IMR-90 (cell line): ENCODE results near the gene GRSF1. TPM values are rescaled to one million over a fixed set of nuclear protein-coding genes. Genes with fewer than 3 reads are reported as not detected.

Experiments used
- ATAC-seq: fragments of 200-7000 bp; cut with Tn5 transposase; 2 replicates; pipeline ENCODE4 v1.9.1; 2020; ENCODE audit warnings: low read depth, mild to moderate bottlenecking, moderate library complexity
- BruUV-seq: library from RNA; stranded (reverse); fragments of 400-500 nt; replicated peaks from 2 replicates; lab custom pipeline; 2021; lab: Mats Ljungman, UMichigan
- CTCF ChIA-PET: fragments of 300-600 bp; formaldehyde crosslinking; extraction: SDS; loops from one replicate; lab custom pipeline; 2021; ENCODE audit warnings: antibody characterized with exemption; lab: Yijun Ruan, JAX
- POLR2A ChIA-PET: fragments of 300-600 bp; sonication (Branson Sonifier 250); formaldehyde crosslinking; loops from one replicate; lab custom pipeline; 2022; ENCODE audit warnings: antibody characterized with exemption; ENCODE audit not compliant: unreplicated experiment; lab: Charles Lee
- DNase-seq: peaks from one replicate; pipeline ENCODE4 v3.0.0; 2013
- H2AFZ ChIP-seq: replicated peaks from 2 replicates; pipeline ENCODE3; 2013; ENCODE audit warnings: low read length, mild to moderate bottlenecking; ENCODE audit not compliant: poor library complexity
- H2AK5ac ChIP-seq: 2 replicates; pipeline ENCODE4 v1.6.1; 2013; ENCODE audit warnings: low read depth, low read length, inconsistent platforms
- H2AK9ac ChIP-seq: replicated peaks from 2 replicates; pipeline ENCODE3; 2013; ENCODE audit warnings: mild to moderate bottlenecking, low read depth, low read length, moderate library complexity; ENCODE audit not compliant: poor library complexity
- H2BK120ac ChIP-seq: 2 replicates; pipeline ENCODE4 v1.6.1; 2013; ENCODE audit warnings: low read depth, low read length, inconsistent platforms
- H2BK15ac ChIP-seq: 3 replicates; pipeline ENCODE4 v1.6.1; 2013; ENCODE audit warnings: low read depth, low read length, inconsistent platforms
- H2BK20ac ChIP-seq: 2 replicates; pipeline ENCODE4 v1.6.1; 2013; ENCODE audit warnings: low read depth, mild to moderate bottlenecking, inconsistent platforms, low read length, moderate library complexity
- H2BK5ac ChIP-seq: 2 replicates; pipeline ENCODE4 v1.6.1; 2013; ENCODE audit warnings: mild to moderate bottlenecking, low read depth, low read length, inconsistent platforms; ENCODE audit not compliant: poor library complexity, severe bottlenecking
- H3K14ac ChIP-seq: replicated peaks from 2 replicates; pipeline ENCODE4 v1.6.1; 2013; ENCODE audit warnings: low read depth, low read length, inconsistent platforms
- H3K18ac ChIP-seq: 2 replicates; pipeline ENCODE4 v1.6.1; 2013; ENCODE audit warnings: low read depth, low read length, control low read depth
- H3K23ac ChIP-seq: 2 replicates; pipeline ENCODE4 v1.6.1; 2013; ENCODE audit warnings: low read depth, low read length, inconsistent platforms
- H3K27ac ChIP-seq: 2 replicates; pipeline ENCODE4 v1.5.1; 2013; ENCODE audit warnings: mild to moderate bottlenecking, control low read depth, low read length; ENCODE audit not compliant: insufficient read depth
- H3K27me3 ChIP-seq: 2 replicates; pipeline ENCODE4 v1.6.1; 2013; ENCODE audit warnings: low read length; ENCODE audit not compliant: control insufficient read depth, insufficient read depth
- H3K36me3 ChIP-seq: 2 replicates; pipeline ENCODE4 v1.6.1; 2013; ENCODE audit warnings: low read length, mixed read lengths; ENCODE audit not compliant: control insufficient read depth, insufficient read depth
- H3K4ac ChIP-seq: 2 replicates; pipeline ENCODE4 v1.6.1; 2013; ENCODE audit warnings: low read depth, low read length, inconsistent platforms
- H3K4me1 ChIP-seq: 2 replicates; pipeline ENCODE4 v1.6.1; 2013; ENCODE audit warnings: low read length, mixed read lengths; ENCODE audit not compliant: control insufficient read depth, insufficient read depth
- H3K4me2 ChIP-seq: 2 replicates; pipeline ENCODE4 v1.6.1; 2013; ENCODE audit warnings: low read depth, mild to moderate bottlenecking, control low read depth, low read length, moderate library complexity
- H3K4me3 ChIP-seq: 2 replicates; pipeline ENCODE4 v1.5.1; 2013; ENCODE audit warnings: low read depth, mild to moderate bottlenecking, control low read depth, low read length, moderate library complexity; ENCODE audit not compliant: insufficient read depth
- H3K56ac ChIP-seq: 2 replicates; pipeline ENCODE4 v1.6.1; 2013; ENCODE audit warnings: low read length, inconsistent platforms; ENCODE audit not compliant: insufficient read depth; ENCODE audit errors: extremely low read depth
- H3K79me1 ChIP-seq, 2 experiments: 2 replicates each; pipeline ENCODE4 v1.6.1; 2013; ENCODE audit warnings: low read length in 2 of 2, inconsistent platforms in 1 of 2, low read depth in 1 of 2
- H3K9ac ChIP-seq: 2 replicates; pipeline ENCODE4 v1.6.1; 2013; ENCODE audit warnings: low read depth, low read length, control low read depth
- H3K9me1 ChIP-seq: 2 replicates; pipeline ENCODE4 v1.6.1; 2013; ENCODE audit warnings: low read length, inconsistent platforms; ENCODE audit not compliant: insufficient read depth
- H3K9me3 ChIP-seq: 2 replicates; pipeline ENCODE4 v1.6.1; 2013; ENCODE audit warnings: low read length; ENCODE audit not compliant: control insufficient read depth, insufficient read depth
- H4K20me1 ChIP-seq: 2 replicates; pipeline ENCODE4 v1.6.1; 2013; ENCODE audit warnings: low read length, inconsistent platforms; ENCODE audit not compliant: insufficient read depth
- H4K5ac ChIP-seq: 2 replicates; pipeline ENCODE4 v1.6.1; 2013; ENCODE audit warnings: mild to moderate bottlenecking, low read depth, low read length, control low read depth
- H4K8ac ChIP-seq, 2 experiments: 2 replicates each; pipeline ENCODE4 v1.6.1; 2013; ENCODE audit warnings: low read depth in 2 of 2, low read length in 2 of 2, control low read depth in 1 of 2, inconsistent platforms in 1 of 2
- H4K91ac ChIP-seq: 2 replicates; pipeline ENCODE4 v1.6.1; 2013; ENCODE audit warnings: low read depth, low read length, inconsistent platforms; ENCODE audit not compliant: insufficient read depth
- CHD1 ChIP-seq: IDR thresholded peaks from 2 replicates; pipeline ENCODE4 v1.6.1; 2012; ENCODE audit warnings: low read depth, low read length, improper control_type of control experiment
- CTCF ChIP-seq: conservative IDR thresholded peaks from 2 replicates; pipeline ENCODE4 v1.5.1; 2012; ENCODE audit warnings: mild to moderate bottlenecking, low read depth, low read length, improper control_type of control experiment
- FOS ChIP-seq: fragments of 150-350 bp; IDR thresholded peaks from 2 replicates; pipeline ENCODE4 v1.6.1; 2016; ENCODE audit warnings: low read depth, low read length
- MAFK ChIP-seq: IDR thresholded peaks from 2 replicates; pipeline ENCODE4 v1.6.1; 2012; ENCODE audit warnings: low read depth, low read length, improper control_type of control experiment
- MAZ ChIP-seq: IDR thresholded peaks from 2 replicates; pipeline ENCODE4 v1.6.1; 2012; ENCODE audit warnings: low read depth, mild to moderate bottlenecking, low read length, improper control_type of control experiment, moderate library complexity, borderline replicate concordance
- MXI1 ChIP-seq: IDR thresholded peaks from 2 replicates; pipeline ENCODE4 v1.6.1; 2012; ENCODE audit warnings: low read depth, mild to moderate bottlenecking, low read length, moderate library complexity, borderline replicate concordance
- POLR2A ChIP-seq: IDR thresholded peaks from 2 replicates; pipeline ENCODE4 v1.6.1; 2012; ENCODE audit warnings: mild to moderate bottlenecking, low read depth, low read length
- RAD21 ChIP-seq: IDR thresholded peaks from 2 replicates; pipeline ENCODE4 v1.6.1; 2012; ENCODE audit warnings: low read length, improper control_type of control experiment
- RCOR1 ChIP-seq: IDR thresholded peaks from 2 replicates; pipeline ENCODE4 v1.6.1; 2012; ENCODE audit warnings: mild to moderate bottlenecking, low read length, improper control_type of control experiment; ENCODE audit not compliant: insufficient replicate concordance
- RFX5 ChIP-seq: IDR thresholded peaks from 2 replicates; pipeline ENCODE4 v1.8.0; 2012; ENCODE audit warnings: low read depth, mild to moderate bottlenecking, low read length, moderate library complexity
- SMC3 ChIP-seq: fragments of 150-350 bp; IDR thresholded peaks from 2 replicates; pipeline ENCODE4 v1.6.1; 2016; ENCODE audit warnings: low read depth, mild to moderate bottlenecking, antibody characterized with exemption, low read length, moderate library complexity
- USF2 ChIP-seq: fragments of 150-350 bp; IDR thresholded peaks from 2 replicates; pipeline ENCODE4 v1.6.1; 2017; ENCODE audit warnings: mild to moderate bottlenecking, antibody characterized with exemption, low read length, low read depth
- dilution Hi-C: fragments of 300-500 bp; cut with HindIII; formaldehyde crosslinking; loops from one replicate; pipeline ENCODE4 v1.14.3; 2018; ENCODE audit warnings: low sequenced_read_pairs; ENCODE audit not compliant: unreplicated experiment
- in situ Hi-C: fragments of 300-500 bp; cut with MboI; formaldehyde crosslinking; loops from 3 replicates; pipeline ENCODE4 v1.14.3; 2019; ENCODE audit warnings: low sequenced_read_pairs, inconsistent platforms, mixed read lengths
- intact Hi-C: fragments of 100-400 bp; cut with micrococcal nuclease; formaldehyde crosslinking; loops from 2 replicates; pipeline ENCODE4 v1.10.0; 2022
- polyA plus RNA-seq, 3 experiments: library from polyadenylated mRNA; depleted of rRNA; stranded (reverse); fragments of >200 nt; gene quantifications; 2 replicates each; pipeline ENCODE4 v1.2.3, GENCODE V29; 2012; ENCODE audit warnings: low replicate concordance in 1 of 3
- total RNA-seq: library from RNA; depleted of rRNA; stranded (reverse); fragments of >200 nt; gene quantifications from 2 replicates; pipeline ENCODE4 v1.2.3, GENCODE V29; 2012

The GRSF1 gene
- total and polyA plus RNA-seq, 2 of the 4 experiments (the other 2 are of a cell fraction), result 67.7 to 71.5 TPM

GRCh38 chr4:70841211-70841610 lies 1.5 kb upstream of the GRSF1 start:
- H4K5ac ChIP-seq, result no peak overlapping the region
- DNase-seq (no peak), ATAC-seq (no peak)
- intact Hi-C loops (no loop called here), in situ Hi-C loops (no loop called here), dilution Hi-C loops (no loop called here)
- H3K23ac ChIP-seq, result no peak overlapping the region
- H2BK15ac ChIP-seq, result no peak overlapping the region
- ChIA-PET POLR2A (no interaction called here), CTCF (no interaction called here)
- H2AK9ac ChIP-seq, result no peak overlapping the region
- H3K9me1 ChIP-seq, result peaks cover 3% of the 10 kb centered on the region; the same call in 1 of the 2 replicates
- no peak overlapping the region for H3K56ac ChIP-seq
- H3K4me3 ChIP-seq, result no peak overlapping the region
- H3K4me1 ChIP-seq, result peaks cover 5% of the 10 kb centered on the region
- no peak overlapping the region for H4K91ac ChIP-seq
- peaks cover 2% of the 10 kb centered on the region; the same call in 1 of the 2 replicates for H3K36me3 ChIP-seq
- H2BK20ac ChIP-seq, result no peak overlapping the region
- H4K20me1 ChIP-seq, result peaks cover 25% of the 10 kb centered on the region
- no peak overlapping the region for H2BK120ac ChIP-seq
- no peak overlapping the region for H3K18ac ChIP-seq
- no peak overlapping the region for H3K4me2 ChIP-seq
- H3K4ac ChIP-seq, result no peak overlapping the region
- no peak for TF ChIP-seq FOS
- no peak for TF ChIP-seq RFX5
- no peak for TF ChIP-seq RCOR1
- no peak for TF ChIP-seq MAFK
- no peak for TF ChIP-seq SMC3
- no peak for TF ChIP-seq RAD21
- TF ChIP-seq MAZ, result no peak
- no peak for TF ChIP-seq USF2
- no peak for TF ChIP-seq MXI1
- TF ChIP-seq POLR2A, result no peak
- no peak for TF ChIP-seq CHD1
- TF ChIP-seq CTCF, result no peak
- H3K27ac ChIP-seq, result no peak overlapping the region
- H3K27me3 ChIP-seq, result no peaks in the 10 kb centered on the region
- H3K9ac ChIP-seq, result no peak overlapping the region
- H4K8ac ChIP-seq, result no peak overlapping the region
- no peak overlapping the region for H3K14ac ChIP-seq
- H3K79me1 ChIP-seq, result peaks cover 0 to 15% of the 10 kb centered on the region in 2 experiments; a peak in 2 of 4 replicates
- H2AFZ ChIP-seq, result no peak overlapping the region
- no TSS peak for BruUV-seq
- no peak overlapping the region for H2BK5ac ChIP-seq
- no peaks in the 10 kb centered on the region for H3K9me3 ChIP-seq
- H2AK5ac ChIP-seq, result no peak overlapping the region
